ENCODE data around the gene NLGN2.

NLGN2 gene

DNA sequence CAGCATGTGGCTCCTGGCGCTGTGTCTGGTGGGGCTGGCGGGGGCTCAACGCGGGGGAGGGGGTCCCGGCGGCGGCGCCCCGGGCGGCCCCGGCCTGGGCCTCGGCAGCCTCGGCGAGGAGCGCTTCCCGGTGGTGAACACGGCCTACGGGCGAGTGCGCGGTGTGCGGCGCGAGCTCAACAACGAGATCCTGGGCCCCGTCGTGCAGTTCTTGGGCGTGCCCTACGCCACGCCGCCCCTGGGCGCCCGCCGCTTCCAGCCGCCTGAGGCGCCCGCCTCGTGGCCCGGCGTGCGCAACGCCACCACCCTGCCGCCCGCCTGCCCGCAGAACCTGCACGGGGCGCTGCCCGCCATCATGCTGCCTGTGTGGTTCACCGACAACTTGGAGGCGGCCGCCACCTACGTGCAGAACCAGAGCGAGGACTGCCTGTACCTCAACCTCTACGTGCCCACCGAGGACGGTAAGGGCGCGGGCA, 645 bp downstream of the NLGN2 start:
- intact Hi-C loops (cut with DNase I) = no loop called here
- DNase-seq = peak in 6 of 42 donors; percentile 12 to 50 (median 30)

GRCh38 chr17:7408863-7409262, 1.2 kb downstream of the NLGN2 start:
- intact Hi-C loops (cut with DNase I) = no loop called here

GRCh38 chr17:7409716-7410115, 2.1 kb downstream of the NLGN2 start:
- peak in 10 of 42 donors; percentile 8 to 64 (median 46) for DNase-seq

More at GRCh38 chr17:7408863-7409262, 1.2 kb downstream of the NLGN2 start:
- peak in 39 of 42 donors; percentile 34 to 89 (median 72) for DNase-seq

GRCh38 chr17:7410634-7411426, 3.2 kb downstream of the NLGN2 start:
- intact Hi-C loops (cut with DNase I) = no loop called here
- peak in 20 of 42 donors; percentile 25 to 68 (median 46) for DNase-seq

More at GRCh38 chr17:7409716-7410115, 2.1 kb downstream of the NLGN2 start:
- intact Hi-C loops (cut with DNase I) = no loop called here

DNA sequence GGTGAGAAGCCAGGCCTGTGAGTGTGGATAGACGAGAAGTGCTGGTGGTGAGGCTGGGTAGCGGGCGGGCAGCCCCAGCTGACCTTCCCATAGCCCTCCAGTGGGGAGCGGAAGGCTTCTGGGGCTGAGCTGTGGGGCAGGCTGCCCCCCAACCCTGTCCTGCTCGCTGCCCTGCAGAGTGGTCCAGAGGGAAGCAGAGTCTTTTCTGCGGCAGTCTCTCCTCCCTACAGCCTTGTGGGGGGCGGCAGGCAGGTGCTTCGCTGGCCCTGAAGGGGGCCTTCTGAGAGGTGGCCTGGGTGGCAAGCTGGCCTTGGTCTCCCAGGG, 3.7 kb downstream of the NLGN2 start:
- intact Hi-C loops (cut with DNase I) = no loop called here
- DNase-seq = no peak

GRCh38 chr17:7413346-7413985, 5.8 kb downstream of the NLGN2 start:
- intact Hi-C loops (cut with DNase I) = no loop called here
- peak in 1 of 42 donors; percentile 58 for DNase-seq

DNA sequence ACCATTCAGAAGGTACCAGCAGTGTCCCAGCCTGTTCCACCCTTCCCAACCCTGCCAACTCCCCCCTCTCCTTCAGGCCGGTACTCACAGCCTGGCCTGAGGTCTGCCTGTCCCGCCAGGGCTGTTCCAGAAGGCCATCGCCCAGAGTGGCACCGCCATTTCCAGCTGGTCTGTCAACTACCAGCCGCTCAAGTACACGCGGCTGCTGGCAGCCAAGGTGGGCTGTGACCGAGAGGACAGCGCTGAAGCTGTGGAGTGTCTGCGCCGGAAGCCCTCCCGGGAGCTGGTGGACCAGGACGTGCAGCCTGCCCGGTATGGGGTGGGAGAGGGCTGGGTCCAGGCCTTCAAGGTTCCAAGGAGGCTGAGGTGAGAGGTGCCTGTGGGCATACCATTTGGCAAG, 7.2 kb downstream of the NLGN2 start:
- intact Hi-C loops (cut with DNase I) = no loop called here
- no peak for DNase-seq

DNA sequence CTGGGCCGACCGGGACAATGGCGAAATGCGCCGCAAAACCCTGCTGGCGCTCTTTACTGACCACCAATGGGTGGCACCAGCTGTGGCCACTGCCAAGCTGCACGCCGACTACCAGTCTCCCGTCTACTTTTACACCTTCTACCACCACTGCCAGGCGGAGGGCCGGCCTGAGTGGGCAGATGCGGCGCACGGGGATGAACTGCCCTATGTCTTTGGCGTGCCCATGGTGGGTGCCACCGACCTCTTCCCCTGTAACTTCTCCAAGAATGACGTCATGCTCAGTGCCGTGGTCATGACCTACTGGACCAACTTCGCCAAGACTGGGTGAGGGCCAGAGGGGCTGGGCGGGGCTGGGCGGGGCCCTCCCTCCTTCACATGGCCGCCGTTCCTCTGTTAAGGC, 8.1 kb downstream of the NLGN2 start:
- intact Hi-C loops (cut with DNase I) = no loop called here
- DNase-seq = no peak

DNA sequence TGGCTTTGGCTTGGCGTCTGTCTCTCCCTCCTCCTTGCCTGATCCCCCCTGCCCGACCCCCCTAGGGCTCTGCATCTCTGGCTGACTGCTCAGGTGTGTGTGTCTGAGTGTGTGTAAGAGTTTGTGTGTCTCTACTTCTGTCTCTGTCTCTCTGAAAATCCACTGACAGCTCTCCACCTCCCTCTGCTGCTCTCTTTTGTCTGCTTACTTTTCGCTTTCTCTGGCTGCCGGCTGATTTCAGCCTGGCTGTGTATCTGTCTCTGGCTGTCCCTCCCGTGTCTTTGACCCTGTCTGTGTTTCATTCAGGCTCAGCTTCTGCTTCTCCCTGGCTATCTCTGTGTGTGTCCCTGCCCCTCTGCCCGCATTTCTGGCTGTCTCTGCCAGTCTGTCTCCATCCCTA, 8.7 kb downstream of the NLGN2 start:
- intact Hi-C loops (cut with DNase I) = no loop called here
- DNase-seq = peak in 2 of 42 donors; percentile 42 to 54

- DNase-seq = no peak
- intact Hi-C loops (cut with DNase I) = no loop called here
These were observed 9.5 kb downstream of the NLGN2 start for GRCh38 chr17:7417056-7417655.

DNA sequence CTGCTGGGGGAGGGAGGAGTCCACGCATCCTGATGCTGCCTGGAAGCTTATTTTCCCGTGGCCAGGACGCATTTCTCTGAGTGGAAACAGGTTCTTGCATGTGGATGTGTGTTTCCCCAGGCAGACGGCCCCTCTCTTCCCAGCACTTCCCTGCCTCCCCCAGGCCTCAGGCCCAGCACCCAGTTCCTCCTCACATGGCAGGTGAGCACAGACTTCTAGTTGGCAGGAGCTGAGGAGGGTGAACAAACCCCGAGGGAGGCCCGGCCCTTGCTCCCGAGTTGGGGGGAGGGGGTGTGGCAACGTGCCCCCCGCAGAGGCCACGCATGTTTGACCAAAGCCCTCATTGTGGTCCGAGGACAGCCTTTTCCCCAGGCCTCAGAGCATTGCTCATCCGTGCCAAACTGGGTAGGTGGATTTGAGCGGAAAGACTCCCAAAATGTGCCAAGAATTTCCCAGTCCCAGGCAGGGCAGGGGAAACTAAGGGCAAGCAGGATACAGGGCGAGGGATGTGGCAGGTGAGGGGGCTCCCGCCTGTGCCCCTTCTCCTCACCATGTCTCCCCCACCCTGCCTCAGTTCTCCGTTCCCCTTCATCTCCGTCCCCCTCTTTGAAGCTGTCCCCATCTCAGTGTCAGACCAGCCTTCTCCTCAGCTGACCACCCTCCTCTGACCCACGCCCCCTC, 11.0 kb downstream of the NLGN2 start:
- intact Hi-C loops (cut with DNase I) = no loop called here
- DNase-seq = no peak

- intact Hi-C loops (cut with DNase I) = no loop called here
- no peak for DNase-seq
These were observed 12.4 kb downstream of the NLGN2 start, which contains the start of gene SPEM1 for GRCh38 chr17:7419819-7420610. TSS of gene SPEM1 (plus strand) at chr17:7420324. CDS start at chr17:7420385, 61 bp downstream.

DNA sequence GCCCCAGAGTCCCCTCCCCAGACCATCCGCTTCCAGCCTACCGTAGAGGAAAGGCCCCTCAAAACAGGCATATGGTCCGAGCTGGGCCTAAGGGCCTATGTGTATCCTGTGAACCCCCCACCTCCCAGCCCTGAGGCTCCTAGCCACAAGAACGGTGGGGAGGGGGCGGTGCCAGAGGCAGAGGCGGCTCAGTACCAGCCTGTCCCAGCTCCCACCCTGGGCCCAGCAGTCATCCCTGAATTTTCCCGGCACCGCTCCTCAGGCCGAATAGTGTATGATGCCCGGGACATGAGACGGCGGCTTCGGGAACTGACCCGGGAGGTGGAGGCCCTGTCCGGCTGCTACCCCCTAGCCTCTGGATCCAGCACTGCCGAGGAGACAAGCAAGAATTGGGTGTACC, 13.5 kb downstream of the NLGN2 start:
- no peak for DNase-seq

GRCh38 chr17:7423679-7424078, 16.0 kb downstream of the NLGN2 start:
- DNase-seq = no peak
- intact Hi-C loops (cut with DNase I) = no loop called here

More for the DNA sequence above, 13.5 kb downstream of the NLGN2 start:
- intact Hi-C loops (cut with DNase I) = no loop called here

- intact Hi-C loops (cut with DNase I) = no loop called here
- DNase-seq = no peak
These were observed 17.7 kb downstream of the NLGN2 start, which contains the start of gene SPEM2 for GRCh38 chr17:7425316-7425715. TSS of gene SPEM2 (plus strand) at chr17:7425616. CDS start at chr17:7425689, 73 bp downstream.

DNA sequence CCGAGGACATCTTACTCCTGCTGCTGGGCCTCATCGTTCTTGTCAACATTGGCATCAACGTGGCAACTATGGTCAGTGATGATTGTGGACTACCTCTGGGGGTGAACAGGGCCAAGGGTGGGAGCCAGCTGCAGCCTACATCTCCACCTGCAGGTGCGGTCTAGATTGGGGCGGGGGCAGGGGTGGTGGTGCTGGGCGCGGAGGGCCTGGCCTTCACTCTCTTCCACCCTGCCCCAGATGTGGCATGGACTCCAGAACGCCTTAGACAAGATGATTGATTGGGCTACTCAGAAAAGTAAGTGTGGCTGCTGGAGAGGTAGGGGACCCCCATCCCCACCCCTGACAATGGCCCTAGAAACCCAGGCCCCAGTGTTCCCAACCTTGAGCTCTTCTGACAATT, 18.1 kb downstream of the NLGN2 start:
- intact Hi-C loops (cut with DNase I) = no loop called here
- DNase-seq = no peak

GRCh38 chr17:7426203-7426863, 18.7 kb downstream of the NLGN2 start:
- DNase-seq = no peak
- intact Hi-C loops (cut with DNase I) = no loop called here

DNA sequence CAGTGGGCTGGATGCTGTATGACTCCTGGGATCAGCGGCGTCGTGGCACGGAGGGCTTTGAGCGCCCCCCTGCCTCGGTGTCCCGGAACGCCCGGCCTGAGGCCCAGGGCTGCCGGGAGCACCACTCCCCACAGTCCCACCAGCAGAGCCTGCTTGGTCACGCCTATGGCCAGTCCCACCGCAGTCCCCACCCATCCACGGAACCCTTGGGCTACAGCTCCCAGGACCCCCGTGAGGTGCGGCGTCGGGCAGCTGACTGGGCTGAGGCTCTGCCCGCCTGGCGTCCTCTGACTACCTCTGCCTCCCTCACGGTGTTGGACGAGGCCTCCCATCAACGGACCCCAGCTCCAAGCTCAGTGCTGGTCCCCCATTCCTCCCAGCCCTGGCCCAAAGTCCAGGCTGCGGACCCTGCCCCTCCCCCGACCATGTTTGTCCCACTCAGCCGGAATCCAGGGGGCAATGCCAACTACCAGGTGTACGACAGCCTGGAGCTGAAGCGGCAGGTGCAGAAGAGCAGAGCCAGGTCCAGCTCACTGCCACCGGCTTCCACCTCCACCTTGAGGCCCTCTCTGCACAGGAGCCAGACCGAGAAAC, 19.3 kb downstream of the NLGN2 start:
- DNase-seq = no peak
- intact Hi-C loops (cut with DNase I) = no loop called here
